Measurements from ENCODE around the gene LNX1. TPM values are rescaled to one million over a fixed set of nuclear protein-coding genes. Genes with fewer than 3 reads are reported as not detected.

LNX1 gene
- total and polyA plus RNA-seq, 2 of the 13 experiments (the other 11 are each of a cell fraction or from before 2014, with no cell fraction given): 0.49 TPM

GRCh38 chr4:53582194-53582593 is 9.1 kb downstream of the LNX1 start (continued):
- TF ChIP-seq ARID4A (CRISPR knock-in tag; IDR thresholded peaks at IDR 0.05; ENCODE audit: borderline replicate concordance): no peak
- TF ChIP-seq ZNF629 (CRISPR knock-in tag; conservative IDR thresholded peaks at IDR 0.05): no peak
- TF ChIP-seq ZNF281 (CRISPR knock-in tag; IDR thresholded peaks at IDR 0.05; ENCODE audit: borderline replicate concordance): no peak
- no peak for TF ChIP-seq IRF1 (CRISPR knock-in tag; IDR thresholded peaks at IDR 0.05; ENCODE audit: low read depth)
- no peak for TF ChIP-seq ZSCAN22 (CRISPR knock-in tag; IDR thresholded peaks at IDR 0.05)
- TF ChIP-seq KLF9 (CRISPR knock-in tag; IDR thresholded peaks at IDR 0.05; ENCODE audit: low read depth): no peak
- TF ChIP-seq ZBTB20 (CRISPR knock-in tag; IDR thresholded peaks at IDR 0.05; ENCODE audit: borderline replicate concordance, low read depth): no peak; the same call in 1 of the 2 replicates
- no peak for TF ChIP-seq ZNF383 (CRISPR knock-in tag; IDR thresholded peaks at IDR 0.05; ENCODE audit: borderline replicate concordance)
- TF ChIP-seq CREBL2 (CRISPR knock-in tag; IDR thresholded peaks at IDR 0.05; ENCODE audit: borderline replicate concordance): no peak
- TF ChIP-seq RFXAP (CRISPR knock-in tag; IDR thresholded peaks at IDR 0.05; ENCODE audit: borderline replicate concordance): no peak
- no peak for TF ChIP-seq PHB2 (IDR thresholded peaks at IDR 0.05; ENCODE audit: partially characterized antibody)
- no peak for TF ChIP-seq MXD4 (CRISPR knock-in tag; IDR thresholded peaks at IDR 0.05)
- no peak for TF ChIP-seq ADNP (CRISPR knock-in tag; IDR thresholded peaks at IDR 0.05)
- TF ChIP-seq HMG20B (CRISPR knock-in tag; conservative IDR thresholded peaks at IDR 0.05): no peak
- no peak for TF ChIP-seq ZNF713 (CRISPR knock-in tag; IDR thresholded peaks at IDR 0.05)
- no peak for TF ChIP-seq TOPORS (CRISPR knock-in tag; IDR thresholded peaks at IDR 0.05)
- no peak for TF ChIP-seq SALL2 (CRISPR knock-in tag; IDR thresholded peaks at IDR 0.05)
- peak; percentile 84 for TF ChIP-seq ISL2 (CRISPR knock-in tag; IDR thresholded peaks at IDR 0.05)
- no peak for TF ChIP-seq SNAI1 (CRISPR knock-in tag; IDR thresholded peaks at IDR 0.05; ENCODE audit: borderline replicate concordance)
- TF ChIP-seq YEATS2 (CRISPR knock-in tag; IDR thresholded peaks at IDR 0.05; ENCODE audit: borderline replicate concordance): no peak

All from HepG2 (cell line).